Activated T-helper 2 cell treated with anti-CD3 and anti-CD28 coated beads, Interferon-gamma antibody, Interleukin-2, Interleukin-4, amounts not matched to agents 10 μg/mL and 5 μg/mL and 100 μg/mL, durations not matched to agents 14 hours and 24 hours and 36 hours (primary cell): ENCODE measurements around the gene SEZ6. TPM values are rescaled to one million over a fixed set of nuclear protein-coding genes. Genes with fewer than 3 reads are reported as not detected.

Source experiments
- DNase-seq: peaks from one replicate; pipeline ENCODE4 v3.0.0; 2021; ENCODE audit warnings: low spot score
- H3K27ac Mint-ChIP-seq: one replicate; pipeline ENCODE4 v1.8.0; 2021; ENCODE audit warnings: mixed read lengths
- H3K27me3 Mint-ChIP-seq: one replicate; pipeline ENCODE4 v1.8.0; 2021; ENCODE audit warnings: low read depth, mixed read lengths
- H3K36me3 Mint-ChIP-seq: one replicate; pipeline ENCODE4 v1.8.0; 2021; ENCODE audit warnings: low read depth, mixed read lengths
- H3K4me1 Mint-ChIP-seq: one replicate; pipeline ENCODE4 v1.8.0; 2021; ENCODE audit warnings: low read depth, mixed read lengths
- H3K4me3 Mint-ChIP-seq: one replicate; pipeline ENCODE4 v1.8.0; 2021; ENCODE audit warnings: low read depth, mild to moderate bottlenecking, moderate library complexity, mixed read lengths
- H3K9me3 Mint-ChIP-seq: one replicate; pipeline ENCODE4 v1.8.0; 2021; ENCODE audit warnings: mixed read lengths
- intact Hi-C: fragments of 100-400 bp; cut with micrococcal nuclease; formaldehyde crosslinking; loops from one replicate; pipeline ENCODE4 v1.15.1; 2023
- total RNA-seq: library from RNA; stranded (reverse); gene quantifications from 2 replicates; pipeline ENCODE4 v1.2.3, GENCODE V29; 2022

SEZ6 gene
- total RNA-seq, 1 donor from 2014 or later: not detected

DNA sequence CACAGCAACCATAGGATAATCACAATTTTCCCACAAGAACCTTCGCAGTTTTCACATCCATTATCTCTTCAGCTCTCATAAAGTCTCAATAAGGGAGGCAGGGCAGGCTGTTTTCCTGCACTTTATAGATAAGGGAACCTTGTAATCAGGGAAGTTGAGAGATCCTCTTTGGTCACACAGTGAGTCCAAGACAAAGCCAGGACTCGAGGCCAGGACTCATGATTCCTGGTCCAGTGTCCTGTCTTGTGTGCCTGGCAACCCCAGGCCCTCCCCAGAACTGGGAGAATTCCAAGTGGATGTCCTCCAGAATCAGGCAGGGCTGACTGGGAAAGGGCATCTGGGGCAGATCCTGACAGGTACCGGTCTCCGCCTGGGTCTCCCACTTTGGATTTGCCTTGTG lies 31.4 kb downstream of the SEZ6 start:
- no peaks in the 10 kb centered on the region for H3K9me3 Mint-ChIP-seq
- no peak overlapping the region for H3K27ac Mint-ChIP-seq
- H3K27me3 Mint-ChIP-seq: peaks cover 5% of the 10 kb centered on the region
- H3K4me3 Mint-ChIP-seq: no peak overlapping the region
- intact Hi-C loops: no loop called here
- DNase-seq: no peak
- H3K36me3 Mint-ChIP-seq: no peaks in the 10 kb centered on the region
- no peaks in the 10 kb centered on the region for H3K4me1 Mint-ChIP-seq

DNA sequence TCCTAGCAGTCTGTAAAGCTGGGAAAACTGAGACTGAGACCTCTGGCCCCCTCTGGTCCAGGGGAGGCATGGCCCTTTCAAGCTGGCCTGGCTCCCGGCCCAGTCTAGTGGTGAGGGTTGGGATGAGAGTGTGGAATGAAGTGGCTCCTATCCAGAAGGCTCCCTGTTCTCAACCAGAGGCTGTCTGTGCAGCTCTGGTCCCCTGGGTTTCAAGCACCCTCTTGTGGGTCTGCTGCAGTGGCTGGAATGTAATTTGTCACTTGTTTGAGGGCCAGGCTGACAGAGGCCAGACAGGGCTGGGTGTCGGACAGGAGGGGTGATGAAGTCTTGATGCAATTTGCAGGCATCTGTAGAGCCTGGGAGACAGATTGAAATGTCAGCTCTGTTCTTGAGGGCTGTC lies 32.4 kb downstream of the SEZ6 start:
- Mint-ChIP-seq H3K36me3 (no peaks in the 10 kb centered on the region), H3K27me3 (peaks cover 5% of the 10 kb centered on the region), H3K9me3 (no peaks in the 10 kb centered on the region), H3K4me3 (no peak overlapping the region), H3K27ac (no peak overlapping the region), H3K4me1 (no peaks in the 10 kb centered on the region)
- intact Hi-C loops: no loop called here
- no peak for DNase-seq

DNA sequence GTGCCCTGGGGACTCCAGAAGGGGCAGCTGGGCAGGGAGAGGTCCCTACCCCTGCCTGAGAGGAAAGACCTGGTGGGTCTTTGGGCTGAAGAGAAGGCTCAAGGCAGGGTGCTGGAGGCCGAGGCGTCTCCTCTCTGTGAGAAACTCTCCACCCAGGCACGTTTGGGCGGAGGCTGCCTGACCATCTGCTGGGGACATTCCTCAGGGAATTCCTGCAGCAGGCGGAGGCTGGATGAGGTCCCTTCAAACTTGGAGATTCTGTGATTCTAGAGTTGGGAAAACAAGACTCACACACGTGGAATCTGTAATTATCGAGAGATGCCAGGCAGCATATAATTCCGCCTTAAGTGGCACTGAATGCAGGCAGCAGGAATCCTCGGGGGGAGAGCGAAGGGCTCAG lies 33.4 kb downstream of the SEZ6 start:
- H3K27me3 Mint-ChIP-seq: peaks cover 5% of the 10 kb centered on the region
- DNase-seq: no peak
- no peak overlapping the region for H3K4me3 Mint-ChIP-seq
- no peaks in the 10 kb centered on the region for H3K36me3 Mint-ChIP-seq
- no peak overlapping the region for H3K27ac Mint-ChIP-seq
- intact Hi-C loops: no loop called here
- H3K4me1 Mint-ChIP-seq: no peaks in the 10 kb centered on the region
- no peaks in the 10 kb centered on the region for H3K9me3 Mint-ChIP-seq

DNA sequence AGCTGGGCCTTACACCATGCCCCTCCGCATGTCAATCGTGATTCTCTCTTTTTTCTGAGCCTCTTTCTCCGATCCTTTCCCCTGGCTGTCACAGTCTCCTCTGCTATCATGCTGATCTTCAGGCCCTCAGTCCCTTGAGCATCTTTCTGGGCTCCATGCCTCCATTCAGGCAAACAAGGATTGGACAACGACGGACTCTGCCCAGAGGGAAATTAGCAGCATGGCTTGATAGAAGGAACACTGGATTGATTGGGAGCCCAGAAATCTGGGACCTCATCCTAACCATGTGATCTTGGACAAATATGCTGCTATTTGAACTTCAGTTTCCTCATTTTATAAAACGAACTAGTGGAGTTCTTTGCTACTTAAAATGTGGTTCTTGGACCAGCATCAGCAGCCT lies 35.0 kb downstream of the SEZ6 start:
- H3K4me3 Mint-ChIP-seq: no peak overlapping the region
- intact Hi-C loops: no loop called here
- no peaks in the 10 kb centered on the region for H3K9me3 Mint-ChIP-seq
- peaks cover 5% of the 10 kb centered on the region for H3K27me3 Mint-ChIP-seq
- H3K36me3 Mint-ChIP-seq: no peaks in the 10 kb centered on the region
- no peak overlapping the region for H3K27ac Mint-ChIP-seq
- no peak for DNase-seq
- H3K4me1 Mint-ChIP-seq: no peaks in the 10 kb centered on the region

DNA sequence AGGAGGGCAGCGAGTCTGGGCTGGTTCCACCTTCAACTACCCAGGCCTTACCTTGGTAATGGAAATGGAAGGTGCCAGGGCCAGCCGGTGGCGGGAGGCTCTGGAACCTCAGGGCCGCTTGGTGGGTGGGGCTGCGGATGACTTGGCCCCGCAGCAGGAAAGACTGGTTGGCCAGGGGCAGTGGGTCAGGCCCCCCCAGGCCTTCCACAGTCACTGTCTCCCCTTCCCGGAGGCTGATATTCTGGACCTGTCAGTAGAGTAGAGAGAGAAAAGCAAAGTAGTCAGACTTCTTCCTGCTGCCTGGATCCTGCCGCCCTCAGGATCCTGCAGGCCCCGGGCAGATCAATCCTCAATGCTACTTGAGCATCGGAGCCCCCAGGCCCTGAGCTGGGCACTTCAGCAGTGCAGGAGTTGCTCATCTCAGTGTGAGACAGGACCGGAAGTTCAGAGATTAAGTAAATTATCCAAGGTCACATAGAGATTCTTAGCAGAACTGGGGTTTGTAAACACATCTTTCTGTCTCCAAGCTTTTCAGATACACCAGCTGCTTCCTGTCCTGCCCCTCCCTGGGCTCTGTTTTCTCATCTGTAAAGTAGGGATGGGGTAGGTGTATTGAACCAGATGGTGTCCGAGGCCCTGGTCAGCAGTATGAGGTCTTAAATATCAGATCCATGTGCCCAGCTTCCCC lies 36.0 kb downstream of the SEZ6 start:
- Mint-ChIP-seq H3K27ac (no peak overlapping the region), H3K9me3 (no peaks in the 10 kb centered on the region), H3K27me3 (peaks cover 5% of the 10 kb centered on the region), H3K36me3 (no peaks in the 10 kb centered on the region), H3K4me3 (no peak overlapping the region), H3K4me1 (no peaks in the 10 kb centered on the region)
- no peak for DNase-seq
- intact Hi-C loops: no loop called here

DNA sequence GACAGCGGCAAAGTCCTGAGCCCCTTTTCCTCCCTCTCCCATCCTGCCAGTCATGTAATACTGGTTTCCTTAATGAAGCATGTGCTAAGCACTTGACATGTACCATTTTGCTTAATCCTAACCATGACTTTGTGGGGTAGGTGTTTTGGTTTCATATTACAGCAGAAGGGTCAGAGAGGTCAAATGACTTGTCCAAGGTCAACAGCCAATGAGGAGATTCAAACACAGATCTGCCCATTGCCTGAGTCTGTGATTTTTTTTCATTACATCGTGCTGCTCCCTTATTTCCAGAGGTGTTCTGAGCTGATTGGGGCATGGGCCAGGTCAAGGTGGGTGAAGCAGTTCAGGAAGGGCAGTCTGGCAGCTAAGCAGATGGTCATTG lies 36.9 kb downstream of the SEZ6 start:
- H3K4me3 Mint-ChIP-seq: no peak overlapping the region
- no peaks in the 10 kb centered on the region for H3K9me3 Mint-ChIP-seq
- H3K27ac Mint-ChIP-seq: no peak overlapping the region
- H3K27me3 Mint-ChIP-seq: peaks cover 5% of the 10 kb centered on the region
- DNase-seq: no peak
- no peaks in the 10 kb centered on the region for H3K36me3 Mint-ChIP-seq
- intact Hi-C loops: no loop called here
- no peaks in the 10 kb centered on the region for H3K4me1 Mint-ChIP-seq

DNA sequence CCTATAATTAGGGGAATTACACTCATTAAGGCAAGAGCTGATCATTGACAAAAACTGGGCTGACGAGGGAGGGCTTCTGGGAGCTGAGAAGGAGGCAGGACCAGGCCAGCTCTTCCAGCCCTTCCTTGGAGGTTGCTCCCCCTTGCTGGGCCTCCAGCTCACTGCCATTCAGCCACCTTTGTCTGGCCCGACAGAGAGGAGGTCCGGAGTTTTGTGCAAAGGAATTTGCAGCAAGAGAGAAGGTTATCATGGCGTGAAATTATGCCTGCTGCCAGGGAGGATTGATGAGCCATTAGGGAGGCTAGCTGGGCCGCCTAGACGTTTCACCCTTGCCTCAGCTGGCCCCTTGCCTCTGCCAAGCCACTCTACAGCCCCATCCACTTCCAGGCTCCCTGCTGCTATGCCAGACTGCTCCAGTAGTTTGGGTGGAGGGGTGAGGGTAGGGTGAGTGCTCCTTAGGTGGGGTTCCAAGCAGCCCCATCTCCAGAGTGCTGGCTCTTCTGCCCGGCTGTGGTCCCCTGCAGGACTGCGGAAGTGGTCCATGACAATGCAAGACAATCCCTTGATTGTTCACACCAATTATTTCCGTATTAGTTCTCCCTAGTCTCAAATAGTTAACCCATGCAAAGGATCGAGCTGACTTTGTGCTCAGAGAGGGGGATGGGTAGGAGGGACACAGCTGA lies 37.5 kb downstream of the SEZ6 start:
- DNase-seq: no peak
- Mint-ChIP-seq H3K36me3 (no peaks in the 10 kb centered on the region), H3K9me3 (no peaks in the 10 kb centered on the region), H3K27ac (no peak overlapping the region), H3K27me3 (peaks cover 10% of the 10 kb centered on the region), H3K4me1 (no peaks in the 10 kb centered on the region), H3K4me3 (no peak overlapping the region)
- intact Hi-C loops: no loop called here

DNA sequence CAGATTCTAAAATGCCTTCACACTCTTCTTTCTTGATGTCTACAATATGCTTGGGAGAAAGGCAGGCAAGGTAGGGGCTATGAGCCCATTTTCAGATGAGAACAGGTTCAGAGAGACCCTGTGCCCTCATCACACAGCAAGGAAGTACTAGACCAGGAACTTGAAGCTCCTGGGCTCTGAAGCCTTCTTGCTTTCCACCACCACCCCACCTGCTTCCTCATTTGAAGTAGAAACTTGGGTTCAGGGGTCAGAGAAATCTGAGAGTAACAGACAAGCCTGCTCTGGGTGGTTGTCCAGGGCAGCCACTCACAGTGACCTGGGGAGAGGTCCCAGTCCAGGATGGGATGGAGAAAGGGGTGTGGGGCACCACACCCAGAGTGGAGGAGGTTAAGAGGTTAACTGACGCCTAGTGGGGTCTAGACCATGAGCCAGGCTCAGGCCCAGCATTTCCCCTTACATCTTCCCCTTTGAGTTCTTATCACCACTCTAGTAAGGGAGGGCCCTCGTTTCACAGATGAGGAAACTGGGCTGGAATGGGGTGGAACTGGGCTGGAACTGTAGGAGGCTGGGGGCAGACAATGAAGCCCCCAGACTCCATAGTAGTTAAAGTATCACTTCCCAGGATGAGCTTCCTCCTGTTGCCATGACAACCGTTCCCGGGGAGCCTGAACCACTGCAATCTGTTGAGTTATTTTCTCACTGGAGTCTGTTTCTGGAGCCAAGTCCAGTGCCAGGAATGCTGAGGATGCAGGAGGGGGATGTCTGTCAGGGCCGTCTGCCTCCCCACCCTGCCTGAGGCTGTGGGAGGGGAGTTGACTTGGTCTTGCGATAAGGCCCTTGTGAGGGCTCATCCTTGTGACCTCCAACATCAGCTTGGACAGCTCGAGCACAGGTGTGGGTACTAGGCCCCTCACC lies 38.4 kb downstream of the SEZ6 start:
- Mint-ChIP-seq H3K27me3 (peaks cover 14% of the 10 kb centered on the region), H3K36me3 (no peaks in the 10 kb centered on the region), H3K9me3 (no peaks in the 10 kb centered on the region), H3K27ac (no peak overlapping the region), H3K4me3 (no peak overlapping the region), H3K4me1 (no peaks in the 10 kb centered on the region)
- no peak for DNase-seq
- intact Hi-C loops: no loop called here

DNA sequence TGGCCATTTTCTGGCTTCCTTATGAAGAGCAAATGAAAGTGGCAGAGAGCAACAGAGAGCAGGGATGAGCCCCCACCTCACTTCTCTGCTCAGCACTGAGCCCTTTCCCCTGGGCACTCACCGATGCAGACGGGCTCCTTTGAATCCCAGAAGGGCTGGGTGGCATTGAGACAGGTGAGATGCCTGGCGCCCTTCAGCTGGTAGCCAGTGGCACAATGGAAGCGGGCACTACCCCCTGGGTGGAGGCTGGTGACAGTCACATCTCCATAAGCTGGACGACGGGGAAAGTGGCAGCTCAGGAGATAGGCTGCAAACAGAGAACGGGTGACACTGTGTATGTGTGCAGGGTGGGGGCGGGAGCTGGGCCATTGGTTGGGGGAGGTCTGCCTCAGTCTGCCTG lies 42.0 kb downstream of the SEZ6 start:
- H3K4me1 Mint-ChIP-seq: no peaks in the 10 kb centered on the region
- intact Hi-C loops: loop anchor here (2.0 kb wide), 1 partner anchor 147 kb away; no protein-coding TSS in a partner anchor
- DNase-seq: no peak
- no peak overlapping the region for H3K4me3 Mint-ChIP-seq
- no peaks in the 10 kb centered on the region for H3K9me3 Mint-ChIP-seq
- peaks cover 9% of the 10 kb centered on the region for H3K27me3 Mint-ChIP-seq
- H3K36me3 Mint-ChIP-seq: no peaks in the 10 kb centered on the region
- no peak overlapping the region for H3K27ac Mint-ChIP-seq

DNA sequence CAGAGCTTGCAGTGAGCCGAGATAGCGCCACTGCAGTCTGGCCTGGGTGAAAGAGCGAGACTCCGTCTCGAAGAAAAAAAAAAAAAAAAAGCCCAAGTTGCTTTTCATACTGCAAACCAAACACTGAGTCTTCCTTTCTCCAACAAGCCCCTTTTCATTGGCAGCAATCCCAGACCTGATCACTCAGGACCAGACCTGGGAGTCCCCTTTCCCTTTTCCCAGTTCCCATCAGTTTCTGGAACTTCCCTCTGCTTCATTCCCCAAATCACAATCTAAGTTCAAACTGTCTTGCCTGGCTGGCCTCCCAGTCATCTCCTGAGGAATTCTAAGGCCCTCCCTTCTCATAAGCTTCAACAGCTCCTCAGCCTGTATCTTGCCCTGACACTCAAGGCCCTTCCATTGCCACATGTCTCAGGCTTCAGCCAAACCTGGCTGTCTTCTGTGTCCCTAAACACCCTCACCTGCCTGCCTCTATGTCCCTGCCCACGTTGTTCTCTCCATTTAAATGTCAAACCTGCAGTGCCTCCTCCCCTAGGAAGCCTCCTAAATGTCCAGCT lies 42.7 kb downstream of the SEZ6 start:
- Mint-ChIP-seq H3K9me3 (no peaks in the 10 kb centered on the region), H3K4me3 (no peak overlapping the region), H3K27me3 (peaks cover 9% of the 10 kb centered on the region), H3K4me1 (no peaks in the 10 kb centered on the region), H3K27ac (no peak overlapping the region), H3K36me3 (no peaks in the 10 kb centered on the region)
- intact Hi-C loops: no loop called here
- no peak for DNase-seq

DNA sequence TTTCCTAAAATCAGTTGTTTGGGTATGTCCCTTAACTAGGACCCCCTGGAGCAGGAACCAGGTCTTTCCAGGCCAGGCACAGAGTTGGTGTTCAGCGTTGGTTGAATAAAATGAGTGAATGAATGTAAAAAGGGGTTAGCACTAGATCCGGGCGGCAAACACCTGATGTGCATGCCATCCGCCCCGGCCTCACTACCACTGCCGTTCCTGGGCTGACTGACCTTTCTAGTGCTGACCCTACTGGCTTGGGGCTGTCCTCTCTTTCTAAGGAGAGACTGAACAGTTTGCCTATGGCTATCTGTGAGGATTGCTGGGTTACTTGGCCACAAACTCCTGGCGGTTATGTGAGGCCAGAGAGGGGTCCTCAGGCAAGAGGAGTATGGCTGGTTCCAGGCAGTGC lies 44.4 kb downstream of the SEZ6 start:
- Mint-ChIP-seq H3K4me3 (no peak overlapping the region), H3K9me3 (no peaks in the 10 kb centered on the region), H3K27ac (no peak overlapping the region), H3K36me3 (no peaks in the 10 kb centered on the region), H3K27me3 (peaks cover 9% of the 10 kb centered on the region), H3K4me1 (no peaks in the 10 kb centered on the region)
- no peak for DNase-seq
- intact Hi-C loops: no loop called here

DNA sequence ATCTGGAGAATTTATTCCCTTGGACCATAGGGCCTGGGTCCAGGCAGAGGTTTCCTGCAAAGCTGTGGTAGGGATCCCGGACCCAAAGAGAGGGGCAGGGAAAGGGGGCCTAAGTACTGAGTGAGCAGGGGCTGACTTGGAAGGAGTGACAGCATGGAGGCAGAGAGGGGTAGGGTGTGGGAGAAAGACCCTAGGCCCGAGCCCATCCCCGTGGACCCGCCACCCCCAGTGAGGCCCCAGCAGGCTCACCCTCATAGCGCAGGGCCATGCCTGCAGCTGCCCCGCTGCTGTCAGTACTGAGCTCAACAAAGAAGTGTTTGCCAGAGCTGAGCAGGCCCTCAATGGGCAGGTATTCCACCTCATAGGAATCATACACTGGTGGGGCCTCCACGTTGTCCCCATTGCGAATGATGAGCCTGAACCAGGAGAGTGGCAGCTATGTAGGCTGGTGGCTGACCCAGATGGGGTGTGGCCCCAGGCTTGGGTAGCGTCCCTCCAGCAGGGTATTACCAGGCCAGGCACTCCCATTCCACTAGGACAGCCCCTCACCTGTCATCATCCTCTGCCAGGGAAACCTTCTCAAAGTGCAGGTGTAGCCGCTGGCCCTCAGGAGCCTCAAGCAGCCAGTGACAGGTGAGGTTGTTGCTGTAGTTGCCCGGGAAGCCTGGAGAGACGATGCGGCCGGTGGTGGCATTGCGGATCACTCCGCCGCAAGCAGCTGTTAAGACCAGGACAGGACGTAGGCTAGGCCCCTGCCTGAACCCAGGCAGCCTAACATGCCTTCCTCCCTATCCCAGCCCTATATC lies 45.4 kb downstream of the SEZ6 start:
- Mint-ChIP-seq H3K9me3 (no peaks in the 10 kb centered on the region), H3K4me3 (no peak overlapping the region), H3K27me3 (peaks cover 9% of the 10 kb centered on the region), H3K36me3 (no peaks in the 10 kb centered on the region), H3K4me1 (no peaks in the 10 kb centered on the region), H3K27ac (no peak overlapping the region)
- DNase-seq: no peak
- intact Hi-C loops: no loop called here
